H1 (cell line): ENCODE measurements around the gene SLC7A7. TPM values are rescaled to one million over a fixed set of nuclear protein-coding genes. Genes with fewer than 3 reads are reported as not detected.
"Not testable (repeated sequence)": the region's sequence is repeated elsewhere in the genome, so short reads cannot be mapped to it uniquely, and the experiment has no call there.

ENCODE experiments used
- CTCF ChIA-PET: fragments of 300-600 bp; sonication (Branson Sonifier 250); formaldehyde crosslinking; loops from one replicate; lab custom pipeline; 2021; ENCODE audit not compliant: partially characterized antibody; lab: Charles Lee
- POLR2A ChIA-PET: fragments of 300-600 bp; sonication (Branson Sonifier 250); formaldehyde crosslinking; loops from one replicate; lab custom pipeline; 2021; ENCODE audit warnings: inconsistent platforms; ENCODE audit not compliant: partially characterized antibody; lab: Charles Lee
- DNase-seq, 2 experiments: peaks; one replicate each; pipeline versions ENCODE4 v3.0.0 to v3.0.0-alpha.2; 2010 to 2022; ENCODE audit warnings: low spot score in 2 of 2, low read depth in 1 of 2, mixed read lengths in 1 of 2
- FAIRE-seq: peaks from 2 replicates; lab custom pipeline; 2011; peaks lifted over from hg19 to GRCh38; lab: Jason Lieb, UNC
- H2AFZ ChIP-seq: 2 replicates; pipeline ENCODE4 v1.8.1; 2012; ENCODE audit warnings: low read length, inconsistent platforms
- H2AK5ac ChIP-seq: 2 replicates; pipeline ENCODE4 v1.6.1; 2013; ENCODE audit warnings: low read depth, low read length
- H2BK120ac ChIP-seq: replicated peaks from 2 replicates; pipeline ENCODE3; 2013; ENCODE audit warnings: low read depth, low read length, inconsistent platforms
- H2BK12ac ChIP-seq: 2 replicates; pipeline ENCODE4 v1.6.1; 2013; ENCODE audit warnings: low read depth, low read length
- H2BK15ac ChIP-seq: 2 replicates; pipeline ENCODE4 v1.6.1; 2013; ENCODE audit warnings: low read length
- H2BK20ac ChIP-seq: 2 replicates; pipeline ENCODE4 v1.6.1; 2013; ENCODE audit warnings: low read length
- H2BK5ac ChIP-seq: 2 replicates; pipeline ENCODE4 v1.6.1; 2013; ENCODE audit warnings: low read depth, low read length
- H3K14ac ChIP-seq: 2 replicates; pipeline ENCODE4 v1.6.1; 2013; ENCODE audit warnings: inconsistent platforms; ENCODE audit not compliant: insufficient read length
- H3K18ac ChIP-seq: 2 replicates; pipeline ENCODE4 v1.6.1; 2013; ENCODE audit warnings: low read length; ENCODE audit errors: extremely low read depth
- H3K23ac ChIP-seq: 2 replicates; pipeline ENCODE4 v1.6.1; 2013; ENCODE audit warnings: inconsistent platforms; ENCODE audit not compliant: insufficient read length
- H3K23me2 ChIP-seq: 2 replicates; pipeline ENCODE4 v1.6.1; 2013; ENCODE audit warnings: low read depth, low read length
- H3K27ac ChIP-seq: 2 replicates; pipeline ENCODE4 v1.6.1; 2011; ENCODE audit warnings: low read depth, low read length, inconsistent platforms
- H3K27me3 ChIP-seq, 4 experiments: replicated peaks in 1 of 4; 1 replicate in 1 of 4; 2 replicates in 3 of 4; pipeline versions ENCODE4 v1.6.1 to v1.8.1; 2011 to 2013; ENCODE audit warnings: low read length in 3 of 4, mild to moderate bottlenecking in 3 of 4, inconsistent platforms in 2 of 4, mixed read lengths in 2 of 4, moderate library complexity in 1 of 4; ENCODE audit not compliant: control insufficient read depth in 3 of 4, insufficient read depth in 3 of 4; ENCODE audit errors: extremely low read depth in 1 of 4
- H3K36me3 ChIP-seq, 4 experiments: 2 replicates each; pipeline versions ENCODE4 v1.6.1 to v1.8.1; 2011 to 2013; ENCODE audit warnings: mild to moderate bottlenecking in 4 of 4, low read length in 3 of 4, moderate library complexity in 2 of 4, control low read depth in 1 of 4, inconsistent platforms in 1 of 4; ENCODE audit not compliant: insufficient read depth in 4 of 4, control insufficient read depth in 2 of 4
- H3K4ac ChIP-seq: replicated peaks from 2 replicates; pipeline ENCODE3; 2013; ENCODE audit warnings: low read length, low read depth, mixed read lengths, inconsistent platforms; ENCODE audit not compliant: insufficient read length
- H3K4me1 ChIP-seq, 4 experiments: replicated peaks in 1 of 4; 1 replicate in 1 of 4; 2 replicates in 3 of 4; pipeline versions ENCODE4 v1.6.1 to v1.8.1; 2011 to 2013; ENCODE audit warnings: low read length in 3 of 4, inconsistent platforms in 2 of 4, mixed read lengths in 1 of 4; ENCODE audit not compliant: insufficient read depth in 4 of 4, control insufficient read depth in 3 of 4
- H3K4me2 ChIP-seq, 2 experiments: 2 replicates each; pipeline versions ENCODE4 v1.6.1 to v1.8.1; 2011 to 2013; ENCODE audit warnings: low read depth in 2 of 2, low read length in 2 of 2, control low read depth in 1 of 2, inconsistent platforms in 1 of 2, mild to moderate bottlenecking in 1 of 2; ENCODE audit not compliant: insufficient read depth in 1 of 2
- H3K4me3 ChIP-seq, 4 experiments: fragments of 200-600, 300-600 bp in 1 of 4; sonication (generic), shearing (Covaris generic), sonication (Bioruptor Twin) in 1 of 4; 2 replicates each; pipeline versions ENCODE4 v1.5.1 to v1.8.1; 2011 to 2016; ENCODE audit warnings: low read length in 4 of 4, low read depth in 3 of 4, control low read depth in 2 of 4, inconsistent platforms in 2 of 4, mild to moderate bottlenecking in 2 of 4, mixed read lengths in 1 of 4, moderate library complexity in 1 of 4; ENCODE audit not compliant: insufficient read depth in 2 of 4; ENCODE audit errors: extremely low read depth in 1 of 4
- H3K56ac ChIP-seq: replicated peaks from 2 replicates; pipeline ENCODE3; 2013; ENCODE audit warnings: low read depth, mild to moderate bottlenecking, mixed read lengths, low read length, inconsistent platforms; ENCODE audit not compliant: insufficient read length
- H3K79me1 ChIP-seq: 2 replicates; pipeline ENCODE4 v1.6.1; 2013; ENCODE audit warnings: low read depth, low read length, control low read depth
- H3K79me2 ChIP-seq, 2 experiments: 2 replicates each; pipeline versions ENCODE4 v1.6.1 to v1.8.1; 2012 to 2013; ENCODE audit warnings: low read length in 2 of 2, mild to moderate bottlenecking in 2 of 2, inconsistent platforms in 1 of 2; ENCODE audit not compliant: insufficient read depth in 2 of 2, control insufficient read depth in 1 of 2
- H3K9ac ChIP-seq, 4 experiments: replicated peaks in 1 of 4; 1 replicate in 1 of 4; 2 replicates in 3 of 4; pipeline versions ENCODE4 v1.6.1 to v1.8.1; 2011 to 2013; ENCODE audit warnings: low read depth in 3 of 4, low read length in 3 of 4, control low read depth in 2 of 4, mild to moderate bottlenecking in 2 of 4, moderate library complexity in 2 of 4, inconsistent platforms in 1 of 4; ENCODE audit errors: extremely low read depth in 1 of 4
- H3K9me3 ChIP-seq, 2 experiments: 2 replicates each; pipeline versions ENCODE4 v1.6.1 to v1.8.1; 2012 to 2013; ENCODE audit warnings: mild to moderate bottlenecking in 2 of 2, moderate library complexity in 2 of 2, control low read depth in 1 of 2, inconsistent platforms in 1 of 2, low read depth in 1 of 2, low read length in 1 of 2, mixed read lengths in 1 of 2; ENCODE audit not compliant: insufficient read depth in 2 of 2
- H4K20me1 ChIP-seq, 2 experiments: replicated peaks in 1 of 2; 2 replicates each; pipeline versions ENCODE3 to v1.8.1; 2011 to 2013; ENCODE audit warnings: inconsistent platforms in 2 of 2, low read length in 2 of 2, mild to moderate bottlenecking in 1 of 2; ENCODE audit not compliant: insufficient read depth in 2 of 2, control insufficient read depth in 1 of 2
- H4K5ac ChIP-seq: 2 replicates; pipeline ENCODE4 v1.6.1; 2013; ENCODE audit warnings: low read length, low read depth, mixed read lengths, inconsistent platforms; ENCODE audit not compliant: insufficient read length
- H4K8ac ChIP-seq: 2 replicates; pipeline ENCODE4 v1.8.0; 2013; ENCODE audit warnings: mild to moderate bottlenecking, moderate library complexity, low read length, inconsistent platforms; ENCODE audit not compliant: insufficient read depth; ENCODE audit errors: extremely low read depth
- H4K91ac ChIP-seq: replicated peaks from 2 replicates; pipeline ENCODE3; 2013; ENCODE audit warnings: low read length, mixed read lengths, inconsistent platforms; ENCODE audit not compliant: insufficient read length
- CTCF ChIP-seq, 3 experiments: IDR thresholded peaks; 1 replicate in 2 of 3; 2 replicates in 1 of 3; pipeline versions ENCODE4 v1.5.1 to v1.6.1; 2011; ENCODE audit warnings: low read length in 3 of 3, mild to moderate bottlenecking in 3 of 3, inconsistent platforms in 2 of 3, low read depth in 1 of 3, moderate library complexity in 1 of 3; ENCODE audit not compliant: insufficient read depth in 1 of 3; ENCODE audit errors: control extremely low read depth in 1 of 3
- EGR1 ChIP-seq: IDR thresholded peaks from 2 replicates; pipeline ENCODE4 v1.6.1; 2011; ENCODE audit warnings: low read depth, low read length, borderline replicate concordance
- JUN ChIP-seq: IDR thresholded peaks from 2 replicates; pipeline ENCODE4 v1.6.1; 2011; ENCODE audit warnings: low read depth, mild to moderate bottlenecking, improper control_type of control experiment, low read length
- JUND ChIP-seq: IDR thresholded peaks from 2 replicates; pipeline ENCODE4 v1.6.1; 2011; ENCODE audit warnings: mild to moderate bottlenecking, improper control_type of control experiment, low read length
- MAX ChIP-seq: IDR thresholded peaks from 2 replicates; pipeline ENCODE4 v1.6.1; 2012; ENCODE audit warnings: inconsistent platforms
- WGBS, 2 experiments: shearing (Covaris generic) in 1 of 2; methylation state at CpG; one replicate each; pipeline versions ENCODE4 v1.1.6 to v1.1.7; 2013 to 2015; ENCODE audit warnings: low lambda C conversion rate in 2 of 2, mixed read lengths in 2 of 2, inconsistent platforms in 1 of 2, low coverage in 1 of 2, missing lambda C conversion rate in 1 of 2; ENCODE audit not compliant: insufficient replicate concordance in 2 of 2, insufficient coverage in 1 of 2, insufficient read length in 1 of 2; ENCODE audit errors: extremely low coverage in 1 of 2, missing lambda C conversion rate in 1 of 2; 5-methylcytosine and 5-hydroxymethylcytosine counted together
- polyA plus RNA-seq, 7 experiments: library from polyadenylated mRNA; depleted of rRNA in 3 of 7; stranded (reverse) in 5 of 7; unstranded in 2 of 7; fragments of >200 nt in 5 of 7; fragments of 200-250 nt in 2 of 7; gene quantifications; 1 replicate in 5 of 7; 2 replicates in 1 of 7; 4 replicates in 1 of 7; pipeline versions ENCODE4 v1.2.1 to v1.2.3, GENCODE V29; 2011 to 2013; ENCODE audit warnings: missing spikeins in 2 of 7, mixed read lengths in 2 of 7
- total RNA-seq: library from RNA; stranded (reverse); fragmentation: NEBNext Ultra II Directional; extraction: Animal tissue kit (Norgen Biotek cat#: 25700); gene quantifications from 2 replicates; pipeline ENCODE4 v1.2.1, GENCODE V29; 2021

SLC7A7 gene
- total and polyA plus RNA-seq, 2 of the 8 experiments (the other 6 are each of a cell fraction or from before 2014, with no cell fraction given) = 5.8 to 14.9 TPM

GRCh38 chr14:22778084-22778483 is 37.2 kb downstream of the SLC7A7 start (continued):
- TF ChIP-seq CTCF (IDR thresholded peaks at IDR 0.05; ENCODE audit: control extremely low read depth in 1 of 3, insufficient read depth in 1 of 3, low read depth in 1 of 3, low read length in 3 of 3) = no peak
- TF ChIP-seq EGR1 = no peak
- TF ChIP-seq JUN = no peak
- no peak for TF ChIP-seq MAX
- TF ChIP-seq JUND = no peak
- TF ChIP-seq, all 59 proteins: peak for 0

GRCh38 chr14:22776849-22777248 is 38.4 kb downstream of the SLC7A7 start:
- H3K27me3 ChIP-seq, H3K14ac ChIP-seq, H2BK20ac ChIP-seq, H3K4ac ChIP-seq, H2BK12ac ChIP-seq, H3K9me3 ChIP-seq, H3K23me2 ChIP-seq, H2BK15ac ChIP-seq, H3K56ac ChIP-seq, H4K20me1 ChIP-seq, H2BK120ac ChIP-seq, H3K79me2 ChIP-seq, FAIRE-seq, H3K4me2 ChIP-seq, H3K79me1 ChIP-seq, H3K23ac ChIP-seq, H3K4me3 ChIP-seq, H3K18ac ChIP-seq, DNase-seq, H3K27ac ChIP-seq, H3K9ac ChIP-seq, H2BK5ac ChIP-seq, H4K5ac ChIP-seq, H4K8ac ChIP-seq, H2AFZ ChIP-seq, H4K91ac ChIP-seq, H3K4me1 ChIP-seq, H2AK5ac ChIP-seq: not testable (repeated sequence)
- ChIA-PET CTCF (interaction anchor here (0.5 to 3.5 kb wide), 15 partner anchors 9 to 852 kb away, joined by 3 to 34 read pairs (median 5); partner anchors contain the start of genes OXA1L and REM2), POLR2A (interaction anchor here (0.6 to 4.0 kb wide), 2 partner anchors 10 to 985 kb away, joined by 3 to 25 read pairs; partner anchors contain the start of gene OXA1L)
- H3K36me3 ChIP-seq = peaks cover 0 to 14% (median 3%) of the 10 kb centered on the region in 4 experiments; a peak in 4 of 8 replicates
- WGBS, 2 experiments = 91% methylated on average over 7 of the region's 8 CpGs; no CpG with 5 or more reads in 1 of the 2 experiments
